Hepatocyte (in vitro differentiated cells): ENCODE results near the gene BICD1. TPM values are rescaled to one million over a fixed set of nuclear protein-coding genes. Genes with fewer than 3 reads are reported as not detected.
A peak's percentile ranks its signal among the peaks of the same experiment; 100 is the strongest.

Experiments used
- DNase-seq: peaks from one replicate; pipeline ENCODE4 v3.0.0-alpha.2; 2016; ENCODE audit warnings: low spot score
- H2AFZ ChIP-seq: fragments of 200-600 bp; sonication (generic); 2 replicates; pipeline ENCODE4 v1.6.0; 2016; ENCODE audit warnings: antibody characterized with exemption, mild to moderate bottlenecking
- H3K27ac ChIP-seq: fragments of 200-600 bp; sonication (generic); 2 replicates; pipeline ENCODE4 v1.5.1; 2016; ENCODE audit warnings: mild to moderate bottlenecking
- H3K27me3 ChIP-seq: fragments of 200-600 bp; sonication (generic); 2 replicates; pipeline ENCODE4 v1.6.1; 2016
- H3K36me3 ChIP-seq: fragments of 200-600 bp; sonication (generic); replicated peaks from 2 replicates; pipeline ENCODE4 v1.5.1; 2016; ENCODE audit warnings: low read depth; ENCODE audit not compliant: insufficient read depth
- H3K4me1 ChIP-seq: fragments of 200-600 bp; sonication (generic); 2 replicates; pipeline ENCODE4 v1.5.1; 2016; ENCODE audit warnings: mild to moderate bottlenecking, moderate library complexity; ENCODE audit not compliant: insufficient read depth
- H3K4me2 ChIP-seq: fragments of 200-600 bp; sonication (generic); 2 replicates; pipeline ENCODE4 v1.6.0; 2016
- H3K4me3 ChIP-seq: fragments of 200-600 bp; sonication (generic); 2 replicates; pipeline ENCODE4 v1.5.1; 2016; ENCODE audit warnings: mild to moderate bottlenecking
- H3K79me2 ChIP-seq: fragments of 200-600 bp; sonication (generic); 2 replicates; pipeline ENCODE4 v1.6.0; 2017; ENCODE audit warnings: mild to moderate bottlenecking
- H3K9me2 ChIP-seq: fragments of 200-600 bp; sonication (generic); replicated peaks from 2 replicates; pipeline ENCODE4 v1.6.0; 2017; ENCODE audit warnings: mild to moderate bottlenecking; ENCODE audit not compliant: insufficient read depth
- H3K9me3 ChIP-seq: fragments of 200-600 bp; sonication (generic); 2 replicates; pipeline ENCODE4 v1.5.1; 2016; ENCODE audit warnings: low read depth, mild to moderate bottlenecking
- H4K20me1 ChIP-seq: fragments of 200-600 bp; sonication (generic); 2 replicates; pipeline ENCODE4 v1.6.0; 2016; ENCODE audit warnings: mild to moderate bottlenecking; ENCODE audit not compliant: insufficient read depth, poor library complexity, severe bottlenecking
- EZH2 ChIP-seq: fragments of 200-600 bp; sonication (generic); IDR thresholded peaks from 2 replicates; pipeline ENCODE4 v1.6.1; 2016; ENCODE audit warnings: antibody characterized with exemption, mild to moderate bottlenecking, borderline replicate concordance
- EZH2phosphoT487 ChIP-seq: fragments of 200-600 bp; sonication (generic); IDR thresholded peaks from one replicate; pipeline ENCODE4 v1.6.1; 2018; ENCODE audit warnings: antibody characterized with exemption, mild to moderate bottlenecking, low read depth, moderate library complexity; ENCODE audit not compliant: unreplicated experiment, severe bottlenecking
- WGBS: methylation state at CpG from one replicate; pipeline ENCODE4 v1.1.6; 2016; ENCODE audit warnings: low lambda C conversion rate; ENCODE audit errors: missing lambda C conversion rate; 5-methylcytosine and 5-hydroxymethylcytosine counted together
- polyA plus RNA-seq: library from polyadenylated mRNA; unstranded; fragments of >200 nt; fragmentation: Nextera tagmentation; extraction: Ambion mirVana; gene quantifications from 2 replicates; pipeline ENCODE4 v1.2.1, GENCODE V29; 2016
- total RNA-seq: library from RNA; depleted of rRNA; stranded (reverse); fragments of >200 nt; gene quantifications from 2 replicates; pipeline ENCODE4 v1.2.3, GENCODE V29; 2014
- TF ChIP-seq, protein P1 (sequence below): fragments of 200-600 bp; sonication (generic); IDR thresholded peaks from 2 replicates; pipeline ENCODE4 v1.5.1; 2016; ENCODE audit warnings: antibody characterized with exemption, mild to moderate bottlenecking; ENCODE audit not compliant: poor library complexity

BICD1 gene
- total and polyA plus RNA-seq, 2 experiments from 2014 or later: 19.7 to 23.6 TPM

DNA sequence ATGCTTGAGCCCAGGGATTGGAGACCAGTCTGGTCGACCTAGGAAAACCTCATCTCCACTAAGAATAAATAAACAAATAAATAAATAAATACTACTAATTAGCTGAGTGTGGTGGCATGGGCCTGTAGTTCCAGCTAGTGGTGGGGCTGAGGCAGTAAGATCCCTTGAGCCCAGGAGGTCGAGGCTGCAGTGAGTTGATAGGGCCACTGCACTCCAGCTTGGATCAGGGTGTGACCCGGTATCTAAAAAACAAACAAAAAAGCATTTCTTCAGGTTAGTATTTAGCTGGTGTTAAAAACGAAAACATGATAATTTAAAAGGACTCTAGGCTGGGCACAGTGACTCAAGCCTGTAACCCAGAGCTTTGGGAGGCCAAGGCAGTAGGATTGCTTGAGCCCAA lies 291.5 kb downstream of the BICD1 start:
- Histone ChIP-seq H3K9me2 (no peaks in the 10 kb centered on the region), H3K4me2 (peak overlapping the region; percentile 87), H3K79me2 (peaks cover 21% of the 10 kb centered on the region), H2AFZ (no peak overlapping the region), H3K4me1 (peaks cover 10% of the 10 kb centered on the region), H3K9me3 (no peaks in the 10 kb centered on the region), H4K20me1 (peaks cover 1% of the 10 kb centered on the region), H3K4me3 (no peak overlapping the region), H3K36me3 (no peaks in the 10 kb centered on the region), H3K27ac (peak overlapping the region; percentile 90), H3K27me3 (no peaks in the 10 kb centered on the region)
- 84% methylated on average over 4 of the region's 4 CpGs for WGBS
- no peak for DNase-seq
- TF ChIP-seq EZH2phosphoT487: no peak
- no peak for TF ChIP-seq EZH2
- TF ChIP-seq, protein P1, sequence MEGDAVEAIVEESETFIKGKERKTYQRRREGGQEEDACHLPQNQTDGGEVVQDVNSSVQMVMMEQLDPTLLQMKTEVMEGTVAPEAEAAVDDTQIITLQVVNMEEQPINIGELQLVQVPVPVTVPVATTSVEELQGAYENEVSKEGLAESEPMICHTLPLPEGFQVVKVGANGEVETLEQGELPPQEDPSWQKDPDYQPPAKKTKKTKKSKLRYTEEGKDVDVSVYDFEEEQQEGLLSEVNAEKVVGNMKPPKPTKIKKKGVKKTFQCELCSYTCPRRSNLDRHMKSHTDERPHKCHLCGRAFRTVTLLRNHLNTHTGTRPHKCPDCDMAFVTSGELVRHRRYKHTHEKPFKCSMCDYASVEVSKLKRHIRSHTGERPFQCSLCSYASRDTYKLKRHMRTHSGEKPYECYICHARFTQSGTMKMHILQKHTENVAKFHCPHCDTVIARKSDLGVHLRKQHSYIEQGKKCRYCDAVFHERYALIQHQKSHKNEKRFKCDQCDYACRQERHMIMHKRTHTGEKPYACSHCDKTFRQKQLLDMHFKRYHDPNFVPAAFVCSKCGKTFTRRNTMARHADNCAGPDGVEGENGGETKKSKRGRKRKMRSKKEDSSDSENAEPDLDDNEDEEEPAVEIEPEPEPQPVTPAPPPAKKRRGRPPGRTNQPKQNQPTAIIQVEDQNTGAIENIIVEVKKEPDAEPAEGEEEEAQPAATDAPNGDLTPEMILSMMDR: no peak

- H2AFZ ChIP-seq: peak overlapping the region; percentile 55
- TF ChIP-seq EZH2 (no peak), EZH2phosphoT487 (no peak)
- TF ChIP-seq, protein P1: no peak
Measured at GRCh38 chr12:32398816-32399369, 292.2 kb downstream of the BICD1 start.

DNA sequence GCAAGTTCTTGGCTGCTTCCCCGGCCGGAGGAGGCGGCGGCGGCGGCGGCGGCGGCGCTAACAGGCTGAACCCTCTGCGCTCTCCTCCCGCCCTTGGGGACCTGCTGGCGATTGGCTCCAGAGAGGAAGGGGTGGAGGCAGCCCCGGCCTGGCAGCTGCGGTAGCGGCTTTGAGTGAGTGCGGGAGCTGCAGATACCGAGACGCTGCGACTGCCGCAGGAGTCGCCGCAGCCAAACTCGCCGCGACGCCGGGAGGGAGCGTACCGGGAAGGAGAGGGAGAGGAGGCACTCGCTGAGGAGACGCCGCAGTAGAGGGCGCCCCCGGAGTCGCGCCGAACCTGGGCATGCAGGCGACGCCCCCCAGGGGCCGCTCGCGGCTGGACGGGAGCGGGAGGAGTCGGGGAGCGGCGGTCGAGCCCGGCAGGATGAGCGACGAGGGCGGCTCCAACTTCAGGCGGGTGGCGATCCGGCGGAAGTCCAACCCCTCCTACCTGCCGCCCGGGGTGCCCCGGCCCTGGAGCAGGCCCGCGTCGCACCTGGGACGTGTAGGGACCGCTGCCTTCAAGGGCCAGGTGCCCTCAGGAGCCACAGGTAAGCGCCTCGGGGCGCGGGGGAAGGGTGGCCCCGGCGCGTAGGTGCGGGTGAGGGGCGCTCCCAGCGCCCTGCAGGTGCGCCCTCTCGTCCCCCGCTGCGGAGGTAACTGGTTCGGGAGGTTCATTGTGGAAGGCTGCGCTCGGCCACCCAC lies 292.9 kb downstream of the BICD1 start, which contains the start of gene FGD4:
Gene FGD4 (plus strand): TSS at position 189 of the 744 bp plus-strand sequence.
- Histone ChIP-seq H3K27ac (peak within 1 kb of the TSS; percentile 90), H3K4me3 (peak within 1 kb of the TSS; percentile 96), H3K9me2 (no peaks in the 10 kb centered on the region), H4K20me1 (peaks cover 5% of the 10 kb centered on the region), H3K36me3 (no peaks in the 10 kb centered on the region), H3K9me3 (no peaks in the 10 kb centered on the region), H2AFZ (peak within 1 kb of the TSS; percentile 55), H3K27me3 (no peaks in the 10 kb centered on the region), H3K4me2 (peak within 1 kb of the TSS; percentile 87), H3K79me2 (peaks cover 34% of the 10 kb centered on the region), H3K4me1 (peaks cover 10% of the 10 kb centered on the region)
- 1% methylated on average over 42 of the region's 82 CpGs for WGBS
- DNase-seq: peak; percentile 93
- TF ChIP-seq EZH2 (no peak), EZH2phosphoT487 (no peak)
- TF ChIP-seq, protein P1: peak; percentile 59

More at GRCh38 chr12:32398816-32399369, 292.2 kb downstream of the BICD1 start:
- Histone ChIP-seq H3K9me3 (no peaks in the 10 kb centered on the region), H3K4me2 (peak overlapping the region; percentile 87), H3K27me3 (no peaks in the 10 kb centered on the region), H4K20me1 (peaks cover 5% of the 10 kb centered on the region), H3K4me3 (peak overlapping the region; percentile 96), H3K9me2 (no peaks in the 10 kb centered on the region), H3K79me2 (peaks cover 29% of the 10 kb centered on the region), H3K27ac (peak overlapping the region; percentile 90), H3K36me3 (no peaks in the 10 kb centered on the region), H3K4me1 (peaks cover 10% of the 10 kb centered on the region)
- DNase-seq: no peak
- WGBS: 3% methylated on average over 33 of the region's 36 CpGs
